Measurements from ENCODE around the gene OR52I2.

The OR52I2 gene

GRCh38 chr11:4546878-4547277, 34.7 kb upstream of the OR52I2 start:
- no peaks in the 10 kb centered on the region for H3K4me1 ChIP-seq
- no peak for DNase-seq
- no peak overlapping the region for H3K4me3 ChIP-seq
- no peak overlapping the region for H3K27ac ChIP-seq
- H3K27me3 ChIP-seq, result no peaks in the 10 kb centered on the region
- H3K36me3 ChIP-seq, result no peaks in the 10 kb centered on the region
- H3K9me3 ChIP-seq, result peaks cover 0 to 10% (median 8%) of the 10 kb centered on the region in 3 donors
- intact Hi-C loops (cut with DNase I; ENCODE audit: low total_unique reads), result no loop called here
- TF ChIP-seq CTCF (IDR thresholded peaks at IDR 0.05), result no peak

- TF ChIP-seq CTCF (IDR thresholded peaks at IDR 0.05), result no peak
- Histone ChIP-seq H3K36me3 (no peaks in the 10 kb centered on the region), H3K9me3 (peaks cover 0 to 10% (median 8%) of the 10 kb centered on the region in 3 donors), H3K4me3 (no peak overlapping the region), H3K27me3 (no peaks in the 10 kb centered on the region), H3K27ac (no peak overlapping the region), H3K4me1 (no peaks in the 10 kb centered on the region)
- intact Hi-C loops (cut with DNase I; ENCODE audit: low total_unique reads), result no loop called here
- DNase-seq, result no peak
Observed at GRCh38 chr11:4547416-4547815, 34.1 kb upstream of the OR52I2 start.

GRCh38 chr11:4551346-4551979, 30.1 kb upstream of the OR52I2 start:
- intact Hi-C loops (cut with DNase I; ENCODE audit: low total_unique reads), result no loop called here
- no peak for DNase-seq
- peaks cover 0 to 17% (median 8%) of the 10 kb centered on the region in 3 donors for H3K9me3 ChIP-seq
- H3K36me3 ChIP-seq, result no peaks in the 10 kb centered on the region
- H3K4me3 ChIP-seq, result no peak overlapping the region
- peaks cover 0 to 2% of the 10 kb centered on the region in 2 donors for H3K27me3 ChIP-seq
- no peaks in the 10 kb centered on the region for H3K4me1 ChIP-seq
- no peak for TF ChIP-seq CTCF (IDR thresholded peaks at IDR 0.05)
- H3K27ac ChIP-seq, result no peak overlapping the region

GRCh38 chr11:4559527-4560440, 21.8 kb upstream of the OR52I2 start:
- Histone ChIP-seq H3K4me3 (no peak overlapping the region), H3K27ac (no peak overlapping the region), H3K4me1 (peaks cover 0 to 2% (median 0%) of the 10 kb centered on the region in 4 donors), H3K36me3 (no peaks in the 10 kb centered on the region), H3K9me3 (peaks cover 0 to 6% (median 0%) of the 10 kb centered on the region in 3 donors), H3K27me3 (no peaks in the 10 kb centered on the region)
- DNase-seq, result no peak
- intact Hi-C loops (cut with DNase I; ENCODE audit: low total_unique reads), result no loop called here
- no peak for TF ChIP-seq CTCF (IDR thresholded peaks at IDR 0.05)

GRCh38 chr11:4560467-4560866, 21.1 kb upstream of the OR52I2 start:
- no peak for DNase-seq
- peaks cover 0 to 2% (median 0%) of the 10 kb centered on the region in 4 donors for H3K4me1 ChIP-seq
- intact Hi-C loops (cut with DNase I; ENCODE audit: low total_unique reads), result no loop called here
- no peak overlapping the region for H3K4me3 ChIP-seq
- H3K36me3 ChIP-seq, result no peaks in the 10 kb centered on the region
- no peaks in the 10 kb centered on the region for H3K27me3 ChIP-seq
- H3K27ac ChIP-seq, result no peak overlapping the region
- peaks cover 0 to 6% (median 0%) of the 10 kb centered on the region in 3 donors for H3K9me3 ChIP-seq
- TF ChIP-seq CTCF (IDR thresholded peaks at IDR 0.05), result no peak
